Sigmoid colon (tissue), 4 donors: ENCODE data around the gene ACSL5.

Experiments used
- POLR2A ChIP-seq, 2 donors: fragments of 450-650 bp; IDR thresholded peaks; one replicate each; pipeline ENCODE4 v1.6.1; 2016; ENCODE audit warnings: antibody characterized with exemption in 2 of 2, mild to moderate bottlenecking in 2 of 2, moderate library complexity in 2 of 2
- POLR2AphosphoS5 ChIP-seq, 4 donors: sonication (generic); formaldehyde crosslinking; IDR thresholded peaks; one replicate each; pipeline ENCODE4 v1.6.1; 2017; ENCODE audit warnings: antibody characterized with exemption in 4 of 4
- TF ChIP-seq, protein P1 (sequence below), 4 experiments: fragments of 450-650 bp in 3 of 4; fragments of 200-600 bp in 1 of 4; IDR thresholded peaks; one replicate each; pipeline ENCODE4 v1.5.1; 2016 to 2019; ENCODE audit warnings: antibody characterized with exemption in 4 of 4, mild to moderate bottlenecking in 3 of 4, moderate library complexity in 2 of 4

DNA sequence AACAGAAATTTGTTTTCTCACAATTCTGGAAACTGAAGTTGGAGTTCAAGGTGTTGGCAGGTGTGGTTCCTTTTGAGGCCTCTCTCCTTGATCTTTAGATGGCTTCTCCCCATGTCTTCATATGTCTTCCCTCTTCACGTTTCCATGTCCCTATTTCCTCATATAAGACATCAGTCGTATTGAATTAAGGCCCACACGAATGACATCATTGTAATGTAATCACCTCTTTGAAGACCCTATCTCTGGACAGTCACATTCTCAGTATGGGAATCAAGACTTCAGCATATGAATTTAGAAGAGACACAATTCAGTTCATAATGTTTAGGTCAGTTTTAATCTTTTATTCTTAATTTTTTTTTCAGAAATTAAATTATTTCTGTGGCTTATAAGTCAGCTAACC lies 92.9 kb downstream of the ACSL5 start:
- TF ChIP-seq, protein P1, sequence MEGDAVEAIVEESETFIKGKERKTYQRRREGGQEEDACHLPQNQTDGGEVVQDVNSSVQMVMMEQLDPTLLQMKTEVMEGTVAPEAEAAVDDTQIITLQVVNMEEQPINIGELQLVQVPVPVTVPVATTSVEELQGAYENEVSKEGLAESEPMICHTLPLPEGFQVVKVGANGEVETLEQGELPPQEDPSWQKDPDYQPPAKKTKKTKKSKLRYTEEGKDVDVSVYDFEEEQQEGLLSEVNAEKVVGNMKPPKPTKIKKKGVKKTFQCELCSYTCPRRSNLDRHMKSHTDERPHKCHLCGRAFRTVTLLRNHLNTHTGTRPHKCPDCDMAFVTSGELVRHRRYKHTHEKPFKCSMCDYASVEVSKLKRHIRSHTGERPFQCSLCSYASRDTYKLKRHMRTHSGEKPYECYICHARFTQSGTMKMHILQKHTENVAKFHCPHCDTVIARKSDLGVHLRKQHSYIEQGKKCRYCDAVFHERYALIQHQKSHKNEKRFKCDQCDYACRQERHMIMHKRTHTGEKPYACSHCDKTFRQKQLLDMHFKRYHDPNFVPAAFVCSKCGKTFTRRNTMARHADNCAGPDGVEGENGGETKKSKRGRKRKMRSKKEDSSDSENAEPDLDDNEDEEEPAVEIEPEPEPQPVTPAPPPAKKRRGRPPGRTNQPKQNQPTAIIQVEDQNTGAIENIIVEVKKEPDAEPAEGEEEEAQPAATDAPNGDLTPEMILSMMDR (IDR thresholded peaks at IDR 0.05), result no peak
- no peak for TF ChIP-seq POLR2A (IDR thresholded peaks at IDR 0.05)
- no peak for TF ChIP-seq POLR2AphosphoS5 (IDR thresholded peaks at IDR 0.05)
